Measurements from ENCODE around the gene TPRA1.

- TF ChIP-seq, protein P1, sequence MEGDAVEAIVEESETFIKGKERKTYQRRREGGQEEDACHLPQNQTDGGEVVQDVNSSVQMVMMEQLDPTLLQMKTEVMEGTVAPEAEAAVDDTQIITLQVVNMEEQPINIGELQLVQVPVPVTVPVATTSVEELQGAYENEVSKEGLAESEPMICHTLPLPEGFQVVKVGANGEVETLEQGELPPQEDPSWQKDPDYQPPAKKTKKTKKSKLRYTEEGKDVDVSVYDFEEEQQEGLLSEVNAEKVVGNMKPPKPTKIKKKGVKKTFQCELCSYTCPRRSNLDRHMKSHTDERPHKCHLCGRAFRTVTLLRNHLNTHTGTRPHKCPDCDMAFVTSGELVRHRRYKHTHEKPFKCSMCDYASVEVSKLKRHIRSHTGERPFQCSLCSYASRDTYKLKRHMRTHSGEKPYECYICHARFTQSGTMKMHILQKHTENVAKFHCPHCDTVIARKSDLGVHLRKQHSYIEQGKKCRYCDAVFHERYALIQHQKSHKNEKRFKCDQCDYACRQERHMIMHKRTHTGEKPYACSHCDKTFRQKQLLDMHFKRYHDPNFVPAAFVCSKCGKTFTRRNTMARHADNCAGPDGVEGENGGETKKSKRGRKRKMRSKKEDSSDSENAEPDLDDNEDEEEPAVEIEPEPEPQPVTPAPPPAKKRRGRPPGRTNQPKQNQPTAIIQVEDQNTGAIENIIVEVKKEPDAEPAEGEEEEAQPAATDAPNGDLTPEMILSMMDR (conservative IDR thresholded peaks at IDR 0.05; ENCODE audit: low read depth in 2 of 2), result no peak
- TF ChIP-seq EZH2phosphoT487 (IDR thresholded peaks at IDR 0.05; ENCODE audit: unreplicated experiment) (no peak), POLR2AphosphoS5 (IDR thresholded peaks at IDR 0.05; ENCODE audit: low read depth) (no peak), JUNB (IDR thresholded peaks at IDR 0.05; ENCODE audit: unreplicated experiment) (no peak), EZH2 (IDR thresholded peaks at IDR 0.05; ENCODE audit: low read depth, unreplicated experiment) (no peak), NANOG (IDR thresholded peaks at IDR 0.05; ENCODE audit: borderline replicate concordance) (no peak), CREB1 (CRISPR knock-in tag; IDR thresholded peaks at IDR 0.05; ENCODE audit: low read depth) (no peak), ZNF114 (CRISPR knock-in tag; IDR thresholded peaks at IDR 0.05) (no peak)
- TF ChIP-seq, protein P2, sequence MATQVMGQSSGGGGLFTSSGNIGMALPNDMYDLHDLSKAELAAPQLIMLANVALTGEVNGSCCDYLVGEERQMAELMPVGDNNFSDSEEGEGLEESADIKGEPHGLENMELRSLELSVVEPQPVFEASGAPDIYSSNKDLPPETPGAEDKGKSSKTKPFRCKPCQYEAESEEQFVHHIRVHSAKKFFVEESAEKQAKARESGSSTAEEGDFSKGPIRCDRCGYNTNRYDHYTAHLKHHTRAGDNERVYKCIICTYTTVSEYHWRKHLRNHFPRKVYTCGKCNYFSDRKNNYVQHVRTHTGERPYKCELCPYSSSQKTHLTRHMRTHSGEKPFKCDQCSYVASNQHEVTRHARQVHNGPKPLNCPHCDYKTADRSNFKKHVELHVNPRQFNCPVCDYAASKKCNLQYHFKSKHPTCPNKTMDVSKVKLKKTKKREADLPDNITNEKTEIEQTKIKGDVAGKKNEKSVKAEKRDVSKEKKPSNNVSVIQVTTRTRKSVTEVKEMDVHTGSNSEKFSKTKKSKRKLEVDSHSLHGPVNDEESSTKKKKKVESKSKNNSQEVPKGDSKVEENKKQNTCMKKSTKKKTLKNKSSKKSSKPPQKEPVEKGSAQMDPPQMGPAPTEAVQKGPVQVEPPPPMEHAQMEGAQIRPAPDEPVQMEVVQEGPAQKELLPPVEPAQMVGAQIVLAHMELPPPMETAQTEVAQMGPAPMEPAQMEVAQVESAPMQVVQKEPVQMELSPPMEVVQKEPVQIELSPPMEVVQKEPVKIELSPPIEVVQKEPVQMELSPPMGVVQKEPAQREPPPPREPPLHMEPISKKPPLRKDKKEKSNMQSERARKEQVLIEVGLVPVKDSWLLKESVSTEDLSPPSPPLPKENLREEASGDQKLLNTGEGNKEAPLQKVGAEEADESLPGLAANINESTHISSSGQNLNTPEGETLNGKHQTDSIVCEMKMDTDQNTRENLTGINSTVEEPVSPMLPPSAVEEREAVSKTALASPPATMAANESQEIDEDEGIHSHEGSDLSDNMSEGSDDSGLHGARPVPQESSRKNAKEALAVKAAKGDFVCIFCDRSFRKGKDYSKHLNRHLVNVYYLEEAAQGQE (IDR thresholded peaks at IDR 0.05; ENCODE audit: unreplicated experiment), result no peak
Measured at GRCh38 chr3:127545216-127545615, 45.3 kb downstream of the TPRA1 start.
